MM.1S (cell line): ENCODE results near the gene CARHSP1.
"Not testable (repeated sequence)": the region's sequence is repeated elsewhere in the genome, so short reads cannot be mapped to it uniquely, and the experiment has no call there.

Experiments used
- DNase-seq: peaks from one replicate; pipeline ENCODE4 v3.0.0-alpha.2; 2015
- H2AFZ ChIP-seq: fragments of 300-600 bp; sonication (generic); 2 replicates; pipeline ENCODE4 v1.6.0; 2016; ENCODE audit warnings: antibody characterized with exemption, low read length
- H3F3A ChIP-seq: fragments of 300-600 bp; sonication (generic); 2 replicates; pipeline ENCODE4 v1.6.1; 2016; ENCODE audit warnings: mild to moderate bottlenecking, antibody characterized with exemption, low read length, moderate library complexity, mixed read lengths; ENCODE audit not compliant: insufficient read depth
- H3K27ac ChIP-seq: fragments of 300-600 bp; sonication (generic); 2 replicates; pipeline ENCODE4 v1.5.1; 2016; ENCODE audit warnings: mild to moderate bottlenecking, low read length
- H3K27me3 ChIP-seq: fragments of 300-600 bp; sonication (generic); replicated peaks from 2 replicates; pipeline ENCODE4 v1.6.0; 2016; ENCODE audit warnings: low read length; ENCODE audit not compliant: insufficient read depth
- H3K36me3 ChIP-seq: fragments of 300-600 bp; sonication (generic); replicated peaks from 2 replicates; pipeline ENCODE4 v1.6.1; 2016; ENCODE audit warnings: mild to moderate bottlenecking, low read length, mixed read lengths; ENCODE audit not compliant: insufficient read depth
- H3K4me1 ChIP-seq: fragments of 300-600 bp; sonication (generic); 2 replicates; pipeline ENCODE4 v1.6.1; 2016; ENCODE audit warnings: low read length, mixed read lengths
- H3K4me2 ChIP-seq: fragments of 300-600 bp; sonication (generic); 2 replicates; pipeline ENCODE4 v1.6.0; 2016; ENCODE audit warnings: low read depth, low read length
- H3K4me3 ChIP-seq: fragments of 300-600 bp; sonication (generic); 2 replicates; pipeline ENCODE4 v1.5.1; 2016; ENCODE audit warnings: low read length, mixed read lengths
- H3K79me2 ChIP-seq: fragments of 300-600 bp; sonication (generic); 2 replicates; pipeline ENCODE4 v1.6.1; 2016; ENCODE audit warnings: mixed run types, low read length, mixed read lengths
- H3K9ac ChIP-seq: fragments of 300-600 bp; sonication (generic); 2 replicates; pipeline ENCODE4 v1.6.1; 2016; ENCODE audit warnings: low read length, mixed read lengths
- H3K9me2 ChIP-seq: fragments of 300-600 bp; sonication (generic); replicated peaks from 2 replicates; pipeline ENCODE4 v1.6.1; 2016; ENCODE audit warnings: mild to moderate bottlenecking, low read length, mixed read lengths; ENCODE audit not compliant: insufficient read depth
- H3K9me3 ChIP-seq: fragments of 300-600 bp; sonication (generic); replicated peaks from 2 replicates; pipeline ENCODE4 v1.6.1; 2016; ENCODE audit warnings: mild to moderate bottlenecking, low read length, mixed read lengths; ENCODE audit not compliant: insufficient read depth
- H4K20me1 ChIP-seq: fragments of 300-600 bp; sonication (generic); 2 replicates; pipeline ENCODE4 v1.6.1; 2016; ENCODE audit warnings: mild to moderate bottlenecking, low read length, moderate library complexity, mixed read lengths; ENCODE audit not compliant: insufficient read depth
- CTCF ChIP-seq: fragments of 300-600 bp; sonication (generic); IDR thresholded peaks from 2 replicates; pipeline ENCODE4 v1.5.1; 2016; ENCODE audit warnings: antibody characterized with exemption, low read length, mixed read lengths
- EZH2 ChIP-seq: fragments of 300-600 bp; sonication (generic); optimal IDR thresholded peaks from 2 replicates; pipeline ENCODE3; 2017; ENCODE audit warnings: low read depth, mild to moderate bottlenecking, antibody characterized with exemption, low read length, mixed read lengths
- EZH2phosphoT487 ChIP-seq: fragments of 300-600 bp; sonication (generic); IDR thresholded peaks from 2 replicates; pipeline ENCODE4 v1.6.1; 2018; ENCODE audit warnings: antibody characterized with exemption, low read length

Gene CARHSP1

GRCh38 chr16:8806272-8806983 is 62.4 kb downstream of the CARHSP1 start:
- H3K36me3 ChIP-seq: peaks cover 39% of the 10 kb centered on the region
- H3K9ac ChIP-seq: no peak overlapping the region
- peaks cover 87% of the 10 kb centered on the region for H3K79me2 ChIP-seq
- H3K27ac ChIP-seq: no peak overlapping the region
- H3K4me3 ChIP-seq: no peak overlapping the region
- H3K4me2 ChIP-seq: no peak overlapping the region
- H4K20me1 ChIP-seq: peaks cover 10% of the 10 kb centered on the region
- TF ChIP-seq EZH2phosphoT487: no peak
- TF ChIP-seq EZH2: no peak
- TF ChIP-seq CTCF: no peak
- H3K4me1 ChIP-seq: no peaks in the 10 kb centered on the region
- no peak for DNase-seq
- H3F3A ChIP-seq: no peaks in the 10 kb centered on the region
- H2AFZ ChIP-seq: no peak overlapping the region
- H3K9me3 ChIP-seq: no peaks in the 10 kb centered on the region
- no peaks in the 10 kb centered on the region for H3K27me3 ChIP-seq
- H3K9me2 ChIP-seq: no peaks in the 10 kb centered on the region

- no peaks in the 10 kb centered on the region for H3F3A ChIP-seq
- no peaks in the 10 kb centered on the region for H3K27me3 ChIP-seq
- H3K4me3 ChIP-seq: no peak overlapping the region
- no peak overlapping the region for H3K4me2 ChIP-seq
- DNase-seq: no peak
- peaks cover 34% of the 10 kb centered on the region; the same call in 1 of the 2 replicates for H3K36me3 ChIP-seq
- no peak overlapping the region for H2AFZ ChIP-seq
- TF ChIP-seq CTCF (no peak), EZH2phosphoT487 (no peak), EZH2 (no peak)
- no peaks in the 10 kb centered on the region for H3K9me3 ChIP-seq
- H3K9me2 ChIP-seq: no peaks in the 10 kb centered on the region
- peaks cover 21% of the 10 kb centered on the region for H4K20me1 ChIP-seq
- H3K27ac ChIP-seq: no peak overlapping the region
- peaks cover 5% of the 10 kb centered on the region; the same call in 1 of the 2 replicates for H3K4me1 ChIP-seq
- H3K79me2 ChIP-seq: peaks cover 98% of the 10 kb centered on the region
- H3K9ac ChIP-seq: no peak overlapping the region
Observed at GRCh38 chr16:8804313-8804712, 64.5 kb downstream of the CARHSP1 start.

DNA sequence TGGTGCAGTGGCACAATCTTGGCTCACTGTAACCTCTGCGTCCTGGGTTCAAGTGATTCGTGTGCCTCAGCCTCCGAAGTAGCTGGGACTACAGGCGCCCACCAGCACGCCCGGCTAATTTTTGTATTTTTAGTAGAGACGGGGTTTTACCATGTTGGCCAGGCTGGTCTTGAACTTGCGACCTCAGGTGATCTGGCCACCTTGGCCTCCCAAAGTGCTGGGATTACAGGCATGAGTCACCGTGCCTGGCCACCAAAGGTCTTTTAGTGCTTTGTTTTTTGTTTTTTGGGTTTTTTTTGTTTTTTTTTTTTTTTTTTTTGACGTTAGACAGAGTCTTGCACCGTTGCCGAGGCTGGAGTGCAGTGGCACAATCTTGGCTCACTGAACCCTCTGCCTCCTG is 65.1 kb downstream of the CARHSP1 start:
- not testable (repeated sequence) for H3K4me3 ChIP-seq, H3F3A ChIP-seq, H3K9ac ChIP-seq, H3K27ac ChIP-seq, H2AFZ ChIP-seq, H3K9me3 ChIP-seq, H3K9me2 ChIP-seq, H3K4me2 ChIP-seq, H3K27me3 ChIP-seq, DNase-seq, H3K4me1 ChIP-seq
- Histone ChIP-seq H3K36me3 (peaks cover 33% of the 10 kb centered on the region; the same call in 1 of the 2 replicates), H3K79me2 (peaks cover 98% of the 10 kb centered on the region), H4K20me1 (peaks cover 18% of the 10 kb centered on the region; the same call in 1 of the 2 replicates)
